GM23338 (cell line): ENCODE measurements around the gene SKOR1. TPM values are rescaled to one million over a fixed set of nuclear protein-coding genes. Genes with fewer than 3 reads are reported as not detected.
A peak's percentile ranks its signal among the peaks of the same experiment; 100 is the strongest.

ENCODE experiments used
- ATAC-seq: fragments of 200-7000 bp; cut with Tn5 transposase; 3 replicates; pipeline ENCODE4 v1.9.1; 2020
- DNase-seq: peaks from one replicate; pipeline ENCODE4 v3.0.0-alpha.2; 2015; ENCODE audit warnings: low spot score
- H2AFZ ChIP-seq: fragments of 200-600 bp; sonication (generic); 2 replicates; pipeline ENCODE4 v1.8.0; 2016; ENCODE audit warnings: antibody characterized with exemption, mild to moderate bottlenecking, moderate library complexity
- H3F3A ChIP-seq: fragments of 200-600 bp; sonication (generic); replicated peaks from 2 replicates; pipeline ENCODE4 v1.8.0; 2017; ENCODE audit warnings: antibody characterized with exemption, mixed run types, low read depth
- H3K27ac ChIP-seq: fragments of 200-600 bp; sonication (generic); 2 replicates; pipeline ENCODE4 v1.6.1; 2016; ENCODE audit warnings: low read depth
- H3K27me3 ChIP-seq: fragments of 200-600 bp; sonication (generic); 2 replicates; pipeline ENCODE4 v1.8.0; 2016; ENCODE audit warnings: mild to moderate bottlenecking, mixed run types, moderate library complexity; ENCODE audit not compliant: insufficient read depth
- H3K36me3 ChIP-seq: fragments of 200-600 bp; sonication (generic); 2 replicates; pipeline ENCODE4 v1.8.0; 2016; ENCODE audit warnings: mild to moderate bottlenecking; ENCODE audit not compliant: insufficient read depth
- H3K4me1 ChIP-seq: fragments of 200-600 bp; sonication (generic); 2 replicates; pipeline ENCODE4 v1.8.0; 2016; ENCODE audit warnings: mild to moderate bottlenecking, moderate library complexity; ENCODE audit not compliant: insufficient read depth
- H3K4me2 ChIP-seq: fragments of 200-600 bp; sonication (generic); 2 replicates; pipeline ENCODE4 v1.7.1; 2017; ENCODE audit warnings: mixed run types
- H3K4me3 ChIP-seq: fragments of 200-600 bp; sonication (generic); 2 replicates; pipeline ENCODE4 v1.6.1; 2016; ENCODE audit warnings: mixed run types
- H3K79me2 ChIP-seq: fragments of 200-600 bp; sonication (generic); replicated peaks from 2 replicates; pipeline ENCODE4 v1.8.0; 2017; ENCODE audit warnings: mild to moderate bottlenecking; ENCODE audit not compliant: insufficient read depth
- H3K9me2 ChIP-seq: fragments of 200-600 bp; sonication (generic); 2 replicates; pipeline ENCODE4 v1.8.0; 2017; ENCODE audit not compliant: insufficient read depth
- H4K20me1 ChIP-seq: fragments of 200-600 bp; sonication (generic); replicated peaks from 2 replicates; pipeline ENCODE4 v1.8.0; 2017; ENCODE audit warnings: mild to moderate bottlenecking; ENCODE audit not compliant: insufficient read depth
- H3K27ac Mint-ChIP-seq: 2 replicates; pipeline ENCODE4 v1.8.0; 2020; ENCODE audit warnings: inconsistent platforms, mild to moderate bottlenecking, moderate library complexity, mixed read lengths
- H3K27me3 Mint-ChIP-seq: 3 replicates; pipeline ENCODE4 v1.8.0; 2022; ENCODE audit warnings: low read depth, mild to moderate bottlenecking, moderate library complexity, mixed read lengths, inconsistent platforms; ENCODE audit not compliant: insufficient read depth, poor library complexity
- H3K36me3 Mint-ChIP-seq: 3 replicates; pipeline ENCODE4 v1.8.0; 2021; ENCODE audit warnings: low read depth, mild to moderate bottlenecking, inconsistent platforms, moderate library complexity, mixed read lengths
- H3K4me1 Mint-ChIP-seq: 3 replicates; pipeline ENCODE4 v1.8.0; 2020; ENCODE audit warnings: mild to moderate bottlenecking, inconsistent platforms, mixed read lengths
- H3K4me3 Mint-ChIP-seq: 3 replicates; pipeline ENCODE4 v1.8.0; 2021; ENCODE audit warnings: moderate library complexity, mild to moderate bottlenecking, inconsistent platforms, mixed read lengths
- H3K9me3 Mint-ChIP-seq: 3 replicates; pipeline ENCODE4 v1.8.0; 2020; ENCODE audit warnings: moderate library complexity, mild to moderate bottlenecking, inconsistent platforms, mixed read lengths
- NANOG ChIP-seq: IDR thresholded peaks from 2 replicates; pipeline ENCODE4 v1.6.1; 2016; ENCODE audit warnings: antibody characterized with exemption, borderline replicate concordance
- STAT1 ChIP-seq: IDR thresholded peaks from one replicate; pipeline ENCODE4 v1.6.1; 2016; ENCODE audit warnings: antibody characterized with exemption; ENCODE audit not compliant: unreplicated experiment
- ZNF462 ChIP-seq: fragments of 250-450 bp; sonication (Bioruptor Pico); IDR thresholded peaks from 2 replicates; pipeline ENCODE4 v1.5.0; 2020; ENCODE audit warnings: mild to moderate bottlenecking, moderate library complexity
- polyA plus RNA-seq: library from polyadenylated mRNA; unstranded; fragments of >200 nt; fragmentation: Nextera tagmentation; extraction: Ambion mirVana; gene quantifications from 2 replicates; pipeline ENCODE4 v1.2.1, GENCODE V29; 2016
- total RNA-seq: library from RNA; depleted of rRNA; stranded (reverse); fragments of >200 nt; shearing (Covaris generic); gene quantifications from 2 replicates; pipeline ENCODE4 v1.2.3, GENCODE V29; 2014

The SKOR1 gene
- total and polyA plus RNA-seq, 2 experiments from 2014 or later = 0.17 TPM; not detected in 1

- Histone ChIP-seq H3K27me3 (no peaks in the 10 kb centered on the region), H3K9me2 (0 out of 2 replicates have a peak, but pooled peaks cover 2% of the 10 kb centered on the region), H3F3A (no peaks in the 10 kb centered on the region), H3K36me3 (no peaks in the 10 kb centered on the region), H3K4me3 (peak overlapping the region; percentile 20; the same call in 1 of the 2 replicates), H3K4me2 (peak overlapping the region; percentile 57), H2AFZ (no peak overlapping the region), H3K27ac (no peak overlapping the region), H3K79me2 (no peaks in the 10 kb centered on the region), H4K20me1 (no peaks in the 10 kb centered on the region), H3K4me1 (peaks cover 52% of the 10 kb centered on the region)
- H3K4me1 Mint-ChIP-seq = peaks cover 50% of the 10 kb centered on the region
- H3K4me3 Mint-ChIP-seq = peak overlapping the region; percentile 8; the same call in 2 of the 3 replicates
- peaks cover 2% of the 10 kb centered on the region for H3K27me3 Mint-ChIP-seq
- peaks cover 7% of the 10 kb centered on the region; the same call in 2 of the 3 replicates for H3K9me3 Mint-ChIP-seq
- DNase-seq (no peak), ATAC-seq (peak; percentile 51)
- TF ChIP-seq STAT1 (no peak), NANOG (peak; percentile 89), ZNF462 (CRISPR knock-in tag) (peak; percentile 52; the same call in 1 of the 2 replicates)
- H3K36me3 Mint-ChIP-seq = peaks cover 9% of the 10 kb centered on the region; the same call in 1 of the 3 replicates
- H3K27ac Mint-ChIP-seq = no peak overlapping the region; the same call in 1 of the 2 replicates
These were observed 34.5 kb upstream of the SKOR1 start for GRCh38 chr15:67790610-67791319.
